HepG2 (cell line): ENCODE data around the gene P3R3URF. TPM values are rescaled to one million over a fixed set of nuclear protein-coding genes. Genes with fewer than 3 reads are reported as not detected.

Experiments used
- ARHGAP35 ChIP-seq: sonication (generic); formaldehyde crosslinking; IDR thresholded peaks from 2 replicates; pipeline ENCODE4 v1.9.0; 2022; ENCODE audit warnings: mild to moderate bottlenecking, inconsistent platforms, moderate library complexity, missing genetic modification reagents, borderline replicate concordance
- ATF1 ChIP-seq: IDR thresholded peaks from 2 replicates; pipeline ENCODE4 v1.6.1; 2016; ENCODE audit warnings: mild to moderate bottlenecking, control low read depth
- DNMT3B ChIP-seq: conservative IDR thresholded peaks from 2 replicates; pipeline ENCODE4 v1.6.1; 2016; ENCODE audit warnings: missing biosample characterization, control low read depth
- FOXA1 ChIP-seq, 2 experiments: fragments of 450-650 bp in 1 of 2; sonication (generic) in 1 of 2; formaldehyde crosslinking in 1 of 2; IDR thresholded peaks; 2 replicates each; pipeline versions ENCODE4 v1.4.0 to v1.6.1; 2016 to 2020; ENCODE audit warnings: missing genetic modification reagents in 1 of 2
- HOXA5 ChIP-seq: sonication (generic); formaldehyde crosslinking; IDR thresholded peaks from 2 replicates; pipeline ENCODE4 v1.4.0; 2020; ENCODE audit warnings: missing genetic modification reagents
- PRMT3 ChIP-seq: sonication (generic); formaldehyde crosslinking; IDR thresholded peaks from 2 replicates; pipeline ENCODE4 v1.8.1; 2022; ENCODE audit warnings: low read depth, mild to moderate bottlenecking, moderate library complexity, missing genetic modification reagents, borderline replicate concordance
- RFX3 ChIP-seq: IDR thresholded peaks from 2 replicates; pipeline ENCODE4 v1.6.1; 2016; ENCODE audit warnings: missing biosample characterization, missing genetic modification reagents
- SMAD3 ChIP-seq: sonication (generic); formaldehyde crosslinking; IDR thresholded peaks from 2 replicates; pipeline ENCODE4 v1.4.0; 2020; ENCODE audit warnings: missing genetic modification reagents
- SMARCE1 ChIP-seq: fragments of 450-650 bp; IDR thresholded peaks from 2 replicates; pipeline ENCODE4 v1.6.1; 2017; ENCODE audit warnings: borderline replicate concordance
- ZMYM4 ChIP-seq: sonication (generic); formaldehyde crosslinking; IDR thresholded peaks from 2 replicates; pipeline ENCODE4 v1.8.1; 2023; ENCODE audit warnings: mild to moderate bottlenecking, missing genetic modification reagents
- ZNF205 ChIP-seq: IDR thresholded peaks from 2 replicates; pipeline ENCODE4 v1.6.1; 2018; ENCODE audit warnings: missing biosample characterization, missing genetic modification reagents
- ZNF333 ChIP-seq: sonication (generic); formaldehyde crosslinking; IDR thresholded peaks from 2 replicates; pipeline ENCODE4 v1.4.0; 2020; ENCODE audit warnings: mild to moderate bottlenecking, missing genetic modification reagents, borderline replicate concordance
- ZNF430 ChIP-seq: sonication (generic); formaldehyde crosslinking; IDR thresholded peaks from 2 replicates; pipeline ENCODE4 v1.9.0; 2021; ENCODE audit warnings: mild to moderate bottlenecking, missing genetic modification reagents
- ZNF446 ChIP-seq: sonication (generic); formaldehyde crosslinking; IDR thresholded peaks from 2 replicates; pipeline ENCODE4 v1.5.0; 2020; ENCODE audit warnings: mild to moderate bottlenecking, missing genetic modification reagents
- ZNF569 ChIP-seq: sonication (generic); formaldehyde crosslinking; IDR thresholded peaks from 2 replicates; pipeline ENCODE4 v1.5.0; 2020; ENCODE audit warnings: mild to moderate bottlenecking, missing genetic modification reagents, moderate library complexity, borderline replicate concordance
- ZNF577 ChIP-seq: sonication (generic); formaldehyde crosslinking; IDR thresholded peaks from 2 replicates; pipeline ENCODE4 v1.4.0; 2020; ENCODE audit warnings: mild to moderate bottlenecking, low read depth, missing genetic modification reagents, borderline replicate concordance
- ZNF619 ChIP-seq: sonication (generic); formaldehyde crosslinking; IDR thresholded peaks from 2 replicates; pipeline ENCODE4 v1.4.0; 2020; ENCODE audit warnings: mild to moderate bottlenecking, missing genetic modification reagents
- polyA plus RNA-seq, 8 experiments: library from polyadenylated mRNA; depleted of rRNA in 3 of 8; stranded (reverse) in 7 of 8; unstranded in 1 of 8; fragments of >200 nt; fragmentation: Illumina TruSeq in 4 of 8; extraction: Trizol in 4 of 8; gene quantifications; 2 replicates each; pipeline versions ENCODE4 v1.2.1 to v1.2.3, GENCODE V29; 2011 to 2016; ENCODE audit warnings: low read depth in 4 of 8, missing spikeins in 1 of 8, mixed read lengths in 1 of 8; ENCODE audit not compliant: insufficient read depth in 1 of 8
- total RNA-seq, 5 experiments: library from RNA; depleted of rRNA; stranded (reverse); fragments of >200 nt; fragmentation: Illumina TruSeq; extraction: Trizol; gene quantifications; 2 replicates each; pipeline ENCODE4 v1.2.3, GENCODE V29; 2016; ENCODE audit warnings: low read depth in 1 of 5
- TF ChIP-seq, protein P1 (sequence below): sonication (generic); formaldehyde crosslinking; IDR thresholded peaks from 2 replicates; pipeline ENCODE4 v1.9.0; 2021; ENCODE audit warnings: mild to moderate bottlenecking, missing genetic modification reagents
- TF ChIP-seq, protein P2 (sequence below): sonication (generic); formaldehyde crosslinking; IDR thresholded peaks from 2 replicates; pipeline ENCODE4 v1.5.1; 2020; ENCODE audit warnings: mild to moderate bottlenecking, moderate library complexity, missing genetic modification reagents
- TF ChIP-seq, protein P3 (sequence below): sonication (generic); formaldehyde crosslinking; IDR thresholded peaks from 2 replicates; pipeline ENCODE4 v1.4.0; 2020; ENCODE audit warnings: missing genetic modification reagents; ENCODE audit errors: not compliant biosample characterization

The P3R3URF gene
- total and polyA plus RNA-seq, 2 of the 13 experiments (the other 11 are each of a cell fraction or from before 2014, with no cell fraction given) = not detected

DNA sequence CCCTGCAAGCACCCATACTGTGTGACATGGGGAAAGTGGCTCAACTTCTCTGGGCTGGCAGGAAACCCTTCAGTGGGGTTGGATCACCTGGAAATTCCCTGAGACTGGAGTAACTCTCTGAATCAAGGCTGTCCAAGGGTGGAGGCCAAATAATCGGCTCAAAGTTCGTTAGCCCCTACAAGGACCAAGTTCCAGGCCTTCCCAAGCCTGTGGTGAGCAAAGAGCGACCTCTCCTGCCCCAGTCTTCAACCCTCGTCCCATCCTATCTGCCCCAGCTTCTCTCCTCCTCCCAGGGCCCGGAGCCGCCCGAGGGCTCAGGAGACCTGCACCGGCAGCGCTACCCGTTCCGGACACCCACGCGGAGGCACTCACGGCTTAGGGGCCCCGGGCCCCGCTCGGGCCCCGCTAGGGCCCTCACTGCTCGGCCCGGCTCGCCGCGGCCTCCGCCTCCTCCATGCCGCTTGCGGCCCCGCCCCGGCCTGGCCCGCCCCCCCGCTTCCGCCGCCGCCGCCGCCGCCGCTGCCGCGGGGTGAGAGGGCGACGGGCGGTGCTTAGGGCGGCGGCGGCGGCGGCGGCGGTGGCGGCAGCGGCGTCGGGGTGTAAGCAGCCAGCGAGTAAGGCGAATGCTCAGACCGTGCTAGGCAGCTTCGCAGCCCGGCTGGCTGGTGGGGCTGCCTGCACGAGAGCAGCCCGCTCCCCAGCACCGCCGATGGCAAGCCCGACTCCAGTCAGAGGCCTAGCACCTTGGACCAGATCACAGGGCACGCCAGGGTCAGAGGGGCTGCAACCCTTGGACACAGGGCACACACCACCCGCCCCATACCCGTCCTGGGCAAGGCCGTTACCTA is 21.9 kb upstream of the P3R3URF start, which contains the start of gene POMGNT1 (continued):
- TF ChIP-seq, protein P1, sequence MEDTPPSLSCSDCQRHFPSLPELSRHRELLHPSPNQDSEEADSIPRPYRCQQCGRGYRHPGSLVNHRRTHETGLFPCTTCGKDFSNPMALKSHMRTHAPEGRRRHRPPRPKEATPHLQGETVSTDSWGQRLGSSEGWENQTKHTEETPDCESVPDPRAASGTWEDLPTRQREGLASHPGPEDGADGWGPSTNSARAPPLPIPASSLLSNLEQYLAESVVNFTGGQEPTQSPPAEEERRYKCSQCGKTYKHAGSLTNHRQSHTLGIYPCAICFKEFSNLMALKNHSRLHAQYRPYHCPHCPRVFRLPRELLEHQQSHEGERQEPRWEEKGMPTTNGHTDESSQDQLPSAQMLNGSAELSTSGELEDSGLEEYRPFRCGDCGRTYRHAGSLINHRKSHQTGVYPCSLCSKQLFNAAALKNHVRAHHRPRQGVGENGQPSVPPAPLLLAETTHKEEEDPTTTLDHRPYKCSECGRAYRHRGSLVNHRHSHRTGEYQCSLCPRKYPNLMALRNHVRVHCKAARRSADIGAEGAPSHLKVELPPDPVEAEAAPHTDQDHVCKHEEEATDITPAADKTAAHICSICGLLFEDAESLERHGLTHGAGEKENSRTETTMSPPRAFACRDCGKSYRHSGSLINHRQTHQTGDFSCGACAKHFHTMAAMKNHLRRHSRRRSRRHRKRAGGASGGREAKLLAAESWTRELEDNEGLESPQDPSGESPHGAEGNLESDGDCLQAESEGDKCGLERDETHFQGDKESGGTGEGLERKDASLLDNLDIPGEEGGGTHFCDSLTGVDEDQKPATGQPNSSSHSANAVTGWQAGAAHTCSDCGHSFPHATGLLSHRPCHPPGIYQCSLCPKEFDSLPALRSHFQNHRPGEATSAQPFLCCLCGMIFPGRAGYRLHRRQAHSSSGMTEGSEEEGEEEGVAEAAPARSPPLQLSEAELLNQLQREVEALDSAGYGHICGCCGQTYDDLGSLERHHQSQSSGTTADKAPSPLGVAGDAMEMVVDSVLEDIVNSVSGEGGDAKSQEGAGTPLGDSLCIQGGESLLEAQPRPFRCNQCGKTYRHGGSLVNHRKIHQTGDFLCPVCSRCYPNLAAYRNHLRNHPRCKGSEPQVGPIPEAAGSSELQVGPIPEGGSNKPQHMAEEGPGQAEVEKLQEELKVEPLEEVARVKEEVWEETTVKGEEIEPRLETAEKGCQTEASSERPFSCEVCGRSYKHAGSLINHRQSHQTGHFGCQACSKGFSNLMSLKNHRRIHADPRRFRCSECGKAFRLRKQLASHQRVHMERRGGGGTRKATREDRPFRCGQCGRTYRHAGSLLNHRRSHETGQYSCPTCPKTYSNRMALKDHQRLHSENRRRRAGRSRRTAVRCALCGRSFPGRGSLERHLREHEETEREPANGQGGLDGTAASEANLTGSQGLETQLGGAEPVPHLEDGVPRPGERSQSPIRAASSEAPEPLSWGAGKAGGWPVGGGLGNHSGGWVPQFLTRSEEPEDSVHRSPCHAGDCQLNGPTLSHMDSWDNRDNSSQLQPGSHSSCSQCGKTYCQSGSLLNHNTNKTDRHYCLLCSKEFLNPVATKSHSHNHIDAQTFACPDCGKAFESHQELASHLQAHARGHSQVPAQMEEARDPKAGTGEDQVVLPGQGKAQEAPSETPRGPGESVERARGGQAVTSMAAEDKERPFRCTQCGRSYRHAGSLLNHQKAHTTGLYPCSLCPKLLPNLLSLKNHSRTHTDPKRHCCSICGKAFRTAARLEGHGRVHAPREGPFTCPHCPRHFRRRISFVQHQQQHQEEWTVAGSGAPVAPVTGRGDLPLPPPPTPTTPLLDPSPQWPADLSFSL (CRISPR knock-in tag) = no peak
- TF ChIP-seq, protein P2, sequence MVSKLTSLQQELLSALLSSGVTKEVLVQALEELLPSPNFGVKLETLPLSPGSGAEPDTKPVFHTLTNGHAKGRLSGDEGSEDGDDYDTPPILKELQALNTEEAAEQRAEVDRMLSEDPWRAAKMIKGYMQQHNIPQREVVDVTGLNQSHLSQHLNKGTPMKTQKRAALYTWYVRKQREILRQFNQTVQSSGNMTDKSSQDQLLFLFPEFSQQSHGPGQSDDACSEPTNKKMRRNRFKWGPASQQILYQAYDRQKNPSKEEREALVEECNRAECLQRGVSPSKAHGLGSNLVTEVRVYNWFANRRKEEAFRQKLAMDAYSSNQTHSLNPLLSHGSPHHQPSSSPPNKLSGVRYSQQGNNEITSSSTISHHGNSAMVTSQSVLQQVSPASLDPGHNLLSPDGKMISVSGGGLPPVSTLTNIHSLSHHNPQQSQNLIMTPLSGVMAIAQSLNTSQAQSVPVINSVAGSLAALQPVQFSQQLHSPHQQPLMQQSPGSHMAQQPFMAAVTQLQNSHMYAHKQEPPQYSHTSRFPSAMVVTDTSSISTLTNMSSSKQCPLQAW = 0 out of 2 replicates have a peak, but pooled peaks have one; percentile 8
- no peak for TF ChIP-seq ATF1 (CRISPR knock-in tag)
- no peak for TF ChIP-seq ZNF333 (CRISPR knock-in tag)
- peak; percentile 63; the same call in 1 of the 2 replicates for TF ChIP-seq HOXA5 (CRISPR knock-in tag)
- TF ChIP-seq ZMYM4 = no peak
- TF ChIP-seq ZNF205 (CRISPR knock-in tag) = no peak
- TF ChIP-seq DNMT3B (CRISPR knock-in tag) = no peak
- no peak for TF ChIP-seq ARHGAP35 (CRISPR knock-in tag)
- TF ChIP-seq ZNF619 (CRISPR knock-in tag) = no peak
- peak; percentile 24; the same call in 1 of the 2 replicates for TF ChIP-seq ZNF430 (CRISPR knock-in tag)
- TF ChIP-seq ZNF577 = no peak
- no peak for TF ChIP-seq RFX3
- no peak for TF ChIP-seq SMARCE1
- TF ChIP-seq, protein P3, sequence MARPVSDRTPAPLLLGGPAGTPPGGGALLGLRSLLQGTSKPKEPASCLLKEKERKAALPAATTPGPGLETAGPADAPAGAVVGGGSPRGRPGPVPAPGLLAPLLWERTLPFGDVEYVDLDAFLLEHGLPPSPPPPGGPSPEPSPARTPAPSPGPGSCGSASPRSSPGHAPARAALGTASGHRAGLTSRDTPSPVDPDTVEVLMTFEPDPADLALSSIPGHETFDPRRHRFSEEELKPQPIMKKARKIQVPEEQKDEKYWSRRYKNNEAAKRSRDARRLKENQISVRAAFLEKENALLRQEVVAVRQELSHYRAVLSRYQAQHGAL (CRISPR knock-in tag) = no peak
- TF ChIP-seq SMAD3 (CRISPR knock-in tag) = no peak
- no peak for TF ChIP-seq ZNF569 (CRISPR knock-in tag)
- TF ChIP-seq PRMT3 (CRISPR knock-in tag) = no peak
- no peak for TF ChIP-seq FOXA1 (IDR thresholded peaks at IDR 0.05)
- peak; percentile 12; the same call in 1 of the 2 replicates for TF ChIP-seq FOXA1 (CRISPR knock-in tag; IDR thresholded peaks at IDR 0.05)
- TF ChIP-seq ZNF446 = no peak
